Measurements from ENCODE around the gene SLC5A5. TPM values are rescaled to one million over a fixed set of nuclear protein-coding genes. Genes with fewer than 3 reads are reported as not detected.

Gene SLC5A5
- total and polyA plus RNA-seq, 5 donors = not detected

DNA sequence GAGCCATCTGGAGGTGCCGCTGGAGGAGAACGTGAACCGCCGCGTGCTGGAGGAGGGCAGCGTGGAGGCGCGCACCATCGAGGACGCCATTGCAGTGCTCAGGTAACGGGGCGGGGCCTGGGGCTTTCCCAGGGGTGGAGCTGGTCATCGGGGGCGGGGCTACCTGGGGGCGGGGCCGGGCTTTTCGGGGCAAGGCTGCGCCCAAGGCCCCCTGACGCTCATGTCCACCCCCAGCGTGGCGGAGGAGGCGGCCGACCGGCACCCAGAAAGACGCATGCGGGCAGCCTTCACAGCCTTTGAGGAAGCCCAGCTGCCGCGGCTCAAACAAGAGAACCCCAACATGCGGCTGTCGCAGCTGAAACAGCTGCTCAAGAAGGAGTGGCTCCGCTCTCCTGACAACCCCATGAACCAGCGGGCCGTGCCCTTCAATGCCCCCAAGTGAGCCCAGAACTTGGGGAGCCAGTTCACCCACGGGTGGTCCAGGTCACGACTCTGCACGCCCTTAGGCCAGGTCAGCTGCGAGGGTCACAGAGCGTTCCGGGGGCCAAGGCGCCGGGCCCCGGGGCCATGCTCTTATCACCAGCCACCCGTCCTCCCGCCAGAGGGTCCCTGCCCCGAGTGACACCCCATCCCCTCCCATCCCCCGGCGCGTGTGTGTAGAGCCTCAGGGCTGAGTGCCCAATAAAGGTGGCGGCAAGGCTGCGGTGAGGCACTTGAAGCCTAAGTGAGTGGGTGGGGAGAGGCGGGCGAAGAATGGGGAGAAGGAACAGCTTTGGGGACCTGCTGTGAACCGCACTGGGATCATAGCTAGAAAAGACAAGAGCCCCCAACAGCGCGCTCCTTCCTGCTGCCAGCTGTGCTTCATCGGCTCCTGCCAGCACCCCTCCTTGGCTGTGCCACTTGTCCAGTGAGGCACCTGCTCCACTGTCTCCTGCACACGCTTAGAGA lies 71.8 kb downstream of the SLC5A5 start:
- Histone ChIP-seq H3K4me1 (ENCODE audit: control insufficient read depth, insufficient read depth, low read length) (no peaks in the 10 kb centered on the region), H3K9me3 (ENCODE audit: control insufficient read depth, low read length) (no peaks in the 10 kb centered on the region), H3K4me3 (ENCODE audit: low read length) (no peak overlapping the region), H3K27me3 (ENCODE audit: control insufficient read depth, insufficient read depth) (no peaks in the 10 kb centered on the region), H3K27ac (ENCODE audit: low read length) (no peak overlapping the region)
- 75% methylated on average over 57 of the region's 57 CpGs for WGBS
- intact Hi-C loops (cut with DNase I) = loop anchor here in 3 of 4 donors (5.0 to 10.0 kb wide), 3 partner anchors 54 to 119 kb away; no protein-coding TSS in a partner anchor
- DNase-seq (no peak), ATAC-seq (no peak)

DNA sequence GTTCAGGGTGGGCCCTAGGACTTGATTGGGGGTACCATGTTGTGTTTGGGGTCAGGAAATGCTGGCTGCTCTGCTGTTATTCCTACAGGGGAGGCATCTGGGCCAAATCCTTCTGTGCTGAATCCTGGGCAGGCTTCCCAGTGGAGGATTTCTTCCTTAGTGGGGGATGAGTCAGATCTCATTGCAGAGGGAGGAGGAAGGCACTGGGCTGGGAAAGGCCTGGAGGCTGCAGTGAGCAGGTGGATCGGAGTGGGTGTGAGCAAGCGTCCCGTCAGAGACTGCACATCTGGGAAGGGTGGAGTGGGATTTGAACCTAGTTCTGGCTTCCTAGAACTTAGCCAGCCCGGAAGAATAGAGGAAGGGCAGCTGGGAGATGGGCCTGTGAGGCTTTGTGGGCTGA lies 72.6 kb downstream of the SLC5A5 start:
- WGBS = 62% methylated on average over 4 of the region's 4 CpGs

More for the DNA sequence above, 72.6 kb downstream of the SLC5A5 start:
- intact Hi-C loops (cut with DNase I) = loop anchor here in 3 of 4 donors (5.0 to 10.0 kb wide), 3 partner anchors 53 to 118 kb away; no protein-coding TSS in a partner anchor
- no peaks in the 10 kb centered on the region for H3K9me3 ChIP-seq (ENCODE audit: control insufficient read depth, low read length)
- H3K4me1 ChIP-seq (ENCODE audit: control insufficient read depth, insufficient read depth, low read length) = no peaks in the 10 kb centered on the region
- no peak overlapping the region for H3K4me3 ChIP-seq (ENCODE audit: low read length)
- DNase-seq (no peak), ATAC-seq (no peak)
- H3K27ac ChIP-seq (ENCODE audit: low read length) = no peak overlapping the region
- H3K27me3 ChIP-seq (ENCODE audit: control insufficient read depth, insufficient read depth) = no peaks in the 10 kb centered on the region

Other genes starting within 250 kb of the SLC5A5 start
- gene UNC13A, start 183.6 kb upstream of the SLC5A5 start, total RNA-seq = under 1 TPM in 2 of 4 donors, not detected in 2; 0.03 to 0.06 TPM
- 0.05 TPM for gene UNC13A, start 183.6 kb upstream of the SLC5A5 start, polyA plus RNA-seq
- gene MAP1S, start 152.5 kb upstream of the SLC5A5 start, total RNA-seq = 10 to 100 TPM; 24.8 to 35.5 (median 31.6) TPM
- 14.7 TPM for gene MAP1S, start 152.5 kb upstream of the SLC5A5 start, polyA plus RNA-seq
- gene FCHO1, start 120.5 kb upstream of the SLC5A5 start, total RNA-seq = 1 to 10 TPM in 3 of 4 donors, under 1 TPM in 1; 0.68 to 1.6 (median 1.3) TPM
- 0.57 TPM for gene FCHO1, start 120.5 kb upstream of the SLC5A5 start, polyA plus RNA-seq
- gene B3GNT3, start 76.8 kb upstream of the SLC5A5 start, total RNA-seq = not detected
- gene B3GNT3, start 76.8 kb upstream of the SLC5A5 start, polyA plus RNA-seq = not detected
- gene INSL3, start 50.4 kb upstream of the SLC5A5 start, total RNA-seq = not detected
- not detected for gene INSL3, start 50.4 kb upstream of the SLC5A5 start, polyA plus RNA-seq
- 1 to 10 TPM; 1.6 to 5.3 (median 4.0) TPM for gene JAK3, start 24.0 kb upstream of the SLC5A5 start, total RNA-seq
- 2.2 TPM for gene JAK3, start 24.0 kb upstream of the SLC5A5 start, polyA plus RNA-seq
- 1,000 to 10,000 TPM in 1 of 4 donors, 100 to 1,000 TPM in 3; 850 to 1,097 (median 916) TPM for gene RPL18A, start 12.0 kb upstream of the SLC5A5 start, total RNA-seq
- 998 TPM for gene RPL18A, start 12.0 kb upstream of the SLC5A5 start, polyA plus RNA-seq
- gene CCDC124, start 61.1 kb downstream of the SLC5A5 start, total RNA-seq = 10 to 100 TPM; 76.1 to 87.6 (median 78.8) TPM
- 136 TPM for gene CCDC124, start 61.1 kb downstream of the SLC5A5 start, polyA plus RNA-seq
- 1 to 10 TPM in 3 of 4 donors, under 1 TPM in 1; 0.84 to 1.9 (median 1.4) TPM for gene KCNN1, start 95.2 kb downstream of the SLC5A5 start, total RNA-seq
- 3.0 TPM for gene KCNN1, start 95.2 kb downstream of the SLC5A5 start, polyA plus RNA-seq
- gene ARRDC2, start 136.2 kb downstream of the SLC5A5 start, total RNA-seq = 10 to 100 TPM; 14.2 to 20.5 (median 18.0) TPM
- 24.7 TPM for gene ARRDC2, start 136.2 kb downstream of the SLC5A5 start, polyA plus RNA-seq
- gene IL12RB1, start 215.0 kb downstream of the SLC5A5 start, total RNA-seq = 1 to 10 TPM in 2 of 4 donors, under 1 TPM in 2; 0.79 to 1.6 (median 0.97) TPM
- 0.32 TPM for gene IL12RB1, start 215.0 kb downstream of the SLC5A5 start, polyA plus RNA-seq
- gene MAST3, start 225.8 kb downstream of the SLC5A5 start, total RNA-seq = 1 to 10 TPM; 5.1 to 6.9 (median 6.5) TPM
- gene MAST3, start 225.8 kb downstream of the SLC5A5 start, polyA plus RNA-seq = 2.6 TPM